ENCODE results near the gene PARL.
"Not testable (repeated sequence)": the region's sequence is repeated elsewhere in the genome, so short reads cannot be mapped to it uniquely, and the experiment has no call there.

PARL gene

DNA sequence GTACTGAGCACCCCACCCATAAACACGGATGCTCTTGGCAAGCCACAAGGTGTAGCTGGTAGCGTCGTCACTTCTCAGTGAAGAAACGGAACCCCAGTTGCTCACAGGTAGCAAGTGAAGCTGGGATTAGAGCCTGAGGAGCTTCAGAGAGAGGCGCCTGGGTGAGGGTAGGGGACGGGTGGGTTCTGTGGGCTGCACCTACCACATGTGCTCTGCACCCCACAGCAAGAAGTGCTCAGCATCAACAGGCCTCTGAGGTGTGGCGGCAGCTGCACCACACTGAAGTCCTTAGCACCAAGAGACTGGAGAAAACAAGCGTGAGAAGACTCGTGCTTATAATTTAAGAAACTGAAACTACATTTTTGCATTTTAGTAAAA lies 69.1 kb downstream of the PARL start:
- DNase-seq: no peak

DNA sequence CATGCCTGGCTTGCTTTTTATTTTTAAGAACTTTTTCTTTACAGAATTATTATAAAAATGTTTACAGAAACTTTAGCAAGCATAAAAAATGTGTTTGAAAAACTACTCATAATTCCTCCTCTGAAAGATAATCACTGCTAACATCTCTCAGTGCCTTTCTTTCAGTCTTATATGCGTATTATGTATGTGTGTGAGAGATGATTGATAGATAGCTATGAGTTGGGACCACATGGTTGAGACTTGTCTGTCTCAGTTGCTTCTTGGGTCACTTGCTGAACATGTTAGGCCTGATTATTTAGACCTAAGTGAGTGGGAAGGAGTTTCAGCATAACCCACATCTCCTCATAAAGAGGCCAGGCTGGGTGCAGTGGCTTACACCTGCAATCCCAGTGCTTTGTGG lies 70.4 kb downstream of the PARL start:
- DNase-seq: no peak

DNA sequence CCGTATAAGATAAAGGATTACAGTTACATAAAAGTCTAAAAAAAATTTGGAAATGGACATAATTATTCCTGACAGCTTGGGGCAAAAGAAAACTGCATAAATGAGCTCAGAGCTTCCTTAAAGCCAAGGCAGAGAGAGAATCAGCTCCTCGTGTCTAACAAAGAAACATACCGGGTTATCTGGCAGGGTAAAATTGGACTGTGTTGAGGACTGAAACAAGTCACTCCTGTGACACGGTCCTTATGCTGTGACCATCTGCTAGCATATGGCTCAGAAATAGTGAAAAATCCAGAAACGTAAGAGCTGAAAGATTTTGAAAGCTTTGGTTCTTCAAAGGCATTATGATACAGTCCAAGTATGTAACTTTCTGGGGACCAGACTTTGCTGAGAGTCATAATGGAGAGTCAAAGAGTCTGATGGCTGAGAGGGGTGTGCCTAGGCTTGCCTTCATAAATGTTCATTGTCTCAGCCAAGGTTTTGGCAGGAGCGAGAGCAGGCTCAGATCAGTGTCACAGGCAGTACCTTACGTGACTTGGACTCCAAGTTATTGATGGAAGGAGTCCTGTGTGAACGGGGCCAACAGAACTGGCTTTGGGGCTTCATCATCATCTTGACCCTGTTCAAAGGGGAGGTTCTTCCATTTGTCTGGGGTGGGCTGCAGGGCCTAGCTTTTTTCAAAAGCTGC lies 71.8 kb downstream of the PARL start:
- DNase-seq: no peak

DNA sequence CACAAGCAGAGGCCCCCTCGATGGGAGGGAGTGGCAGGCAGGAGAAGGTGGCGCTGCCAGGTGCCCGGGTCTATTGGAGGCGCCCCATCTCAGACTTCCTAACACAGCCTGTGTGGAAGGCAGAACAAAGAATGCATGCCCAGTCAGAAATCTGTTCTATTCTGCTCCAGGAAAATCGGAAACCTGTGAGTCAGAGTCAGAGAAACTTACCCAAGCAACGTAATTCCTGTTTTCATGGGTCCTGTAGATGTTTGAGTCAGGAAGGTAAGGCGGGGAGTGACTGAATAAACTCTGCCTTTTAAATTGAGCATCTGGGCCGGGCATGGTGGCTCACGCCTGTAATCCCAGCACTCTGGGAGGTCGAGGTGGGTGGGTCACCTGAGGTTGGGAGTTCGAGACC lies 73.0 kb downstream of the PARL start:
- DNase-seq: no peak

DNA sequence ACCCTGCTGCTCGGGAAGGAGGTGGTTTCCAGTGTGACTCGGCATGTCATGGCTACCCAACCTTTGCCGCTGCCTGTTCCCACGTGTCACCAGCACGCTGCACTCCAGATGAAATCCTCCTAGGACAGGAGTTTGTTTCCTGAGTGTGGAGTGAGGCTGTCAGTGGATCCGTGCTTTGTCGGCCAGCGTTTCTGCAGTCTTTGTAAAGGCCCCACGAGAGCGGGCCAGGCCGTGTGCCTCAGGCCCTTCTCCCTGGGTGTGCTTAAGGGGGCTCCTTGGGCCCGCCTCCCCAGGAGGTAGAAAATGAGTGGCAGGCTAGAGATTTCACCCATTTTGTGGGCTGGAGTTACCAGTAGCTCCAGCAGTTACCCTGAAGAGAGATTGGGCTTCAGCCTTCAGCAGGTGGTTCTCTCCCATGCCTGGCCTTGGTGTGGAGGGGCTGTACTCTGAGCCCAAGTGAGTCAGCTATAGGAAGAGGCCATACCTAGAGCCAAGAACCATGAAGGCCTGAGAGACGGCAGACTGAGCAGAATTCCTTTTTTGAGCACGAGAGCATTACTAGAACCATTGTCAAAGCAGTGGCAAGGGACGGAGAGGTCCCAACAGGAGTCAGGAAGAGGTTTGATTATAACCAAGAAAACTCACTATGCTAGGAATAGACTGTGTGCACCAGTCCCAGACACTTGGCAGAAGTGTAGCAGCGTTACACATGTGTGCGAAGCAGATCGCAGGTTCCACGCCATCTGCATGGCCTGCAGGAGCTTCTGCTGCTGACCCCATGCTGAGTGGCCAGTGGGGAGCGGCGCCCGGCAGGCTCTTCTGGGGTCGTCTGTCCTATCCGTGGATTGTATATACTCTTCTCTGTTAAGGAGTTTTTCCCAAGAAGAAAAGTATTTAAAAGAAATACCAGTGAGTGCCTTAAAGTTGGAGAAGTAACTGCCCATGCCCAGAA lies 73.8 kb downstream of the PARL start:
- no peak for DNase-seq

DNA sequence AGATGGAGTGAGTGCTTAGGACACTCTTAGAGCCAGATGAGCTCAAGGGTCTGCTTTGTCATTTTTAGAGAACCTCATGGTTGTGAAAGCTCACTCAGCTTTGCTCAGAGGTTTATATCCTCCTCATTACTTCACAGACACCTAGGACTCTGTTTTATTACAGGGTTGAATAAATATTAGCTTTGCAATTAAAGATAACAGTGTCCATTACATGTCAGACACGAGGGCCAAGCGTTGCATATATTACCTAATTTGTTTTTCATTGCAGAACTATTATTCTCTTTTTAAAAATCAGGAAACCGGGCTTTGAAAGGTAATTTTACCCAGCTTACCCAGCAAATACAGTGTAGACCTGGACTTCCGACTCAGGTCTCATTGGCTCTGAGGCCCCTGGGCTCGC lies 75.4 kb downstream of the PARL start:
- DNase-seq: no peak

DNA sequence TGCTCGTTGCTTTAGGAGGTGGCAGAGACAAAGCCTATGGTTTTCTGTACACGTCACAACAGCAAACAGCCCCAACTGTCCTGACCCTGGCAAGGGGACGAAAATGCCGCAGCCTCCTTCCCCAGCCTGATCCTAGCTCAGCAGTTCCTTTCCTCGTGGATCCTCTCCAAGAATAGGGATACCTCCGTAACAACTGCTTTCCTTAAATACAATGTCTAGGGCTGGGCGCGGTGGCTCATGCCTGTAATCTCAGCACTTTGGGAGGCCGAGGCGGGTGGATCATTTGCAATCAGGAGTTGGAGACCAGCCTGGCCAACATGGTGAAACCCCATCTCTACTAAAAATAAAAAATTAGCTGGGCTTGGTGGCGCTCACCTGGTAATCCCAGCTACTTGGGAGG lies 76.3 kb downstream of the PARL start:
- no peak for DNase-seq

DNA sequence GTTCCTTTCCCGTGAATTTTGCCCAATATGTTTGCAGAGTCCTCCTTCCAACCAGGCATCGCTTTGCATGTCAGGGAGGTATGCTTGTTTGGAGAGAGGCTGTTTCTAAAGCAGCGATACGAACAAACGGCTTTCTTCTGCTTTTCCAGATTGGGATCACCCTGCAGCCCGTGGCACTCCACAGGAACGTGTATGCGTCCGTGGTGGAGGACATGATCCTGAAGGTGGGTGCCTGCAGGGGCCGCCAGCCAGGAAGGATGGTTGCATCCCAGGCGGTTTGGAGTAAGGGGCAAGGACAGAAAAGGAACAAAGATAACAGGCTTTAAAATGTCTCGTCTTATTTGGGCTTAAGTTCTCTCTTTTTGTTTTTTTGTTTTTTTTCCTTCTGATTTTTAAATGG lies 76.8 kb downstream of the PARL start:
- no peak for DNase-seq

DNA sequence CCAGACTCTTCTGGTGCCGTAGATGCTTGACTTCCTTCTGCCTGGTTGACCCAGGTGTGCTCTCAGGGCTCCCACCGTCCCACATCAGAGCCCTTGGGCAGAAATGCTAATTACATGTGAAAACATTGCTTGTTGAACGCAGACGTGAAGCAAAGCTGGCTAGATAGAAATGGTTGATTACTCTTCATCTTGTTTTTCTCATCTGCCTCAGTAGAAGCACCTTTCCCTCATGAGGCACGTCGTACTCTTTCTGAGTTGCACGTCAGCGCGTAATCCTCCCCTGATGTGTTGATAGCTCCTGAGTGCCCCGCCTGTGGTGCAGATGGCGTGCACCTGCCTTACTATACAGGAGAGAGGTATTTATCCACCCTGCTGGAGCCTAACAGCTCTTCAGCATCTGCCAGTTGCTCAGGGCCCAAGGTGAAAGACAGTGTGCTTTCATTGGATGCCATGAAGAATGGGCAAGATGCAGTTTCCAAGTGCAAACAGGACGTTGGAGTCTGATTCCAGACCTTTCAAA lies 77.4 kb downstream of the PARL start:
- DNase-seq: no peak

DNA sequence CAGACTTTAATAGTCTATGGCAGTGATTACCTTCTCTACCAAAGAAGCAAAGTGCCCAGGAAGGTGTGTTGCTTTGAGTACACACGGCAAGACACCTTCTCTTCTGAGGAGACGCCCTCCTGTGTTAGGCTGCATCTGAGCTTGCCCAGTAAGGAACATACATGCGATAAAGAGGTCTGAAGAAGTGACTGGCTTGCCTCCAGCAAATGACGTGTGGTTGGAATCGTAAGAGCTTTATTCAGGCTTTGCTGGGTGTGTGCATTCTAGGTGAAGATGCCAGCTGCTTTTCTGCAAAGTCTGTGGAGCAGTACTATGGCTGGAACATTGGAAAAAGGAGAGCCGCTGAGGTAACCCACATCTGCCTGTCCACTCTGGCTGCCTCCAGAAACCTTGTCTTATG lies 81.7 kb downstream of the PARL start:
- DNase-seq: no peak

DNA sequence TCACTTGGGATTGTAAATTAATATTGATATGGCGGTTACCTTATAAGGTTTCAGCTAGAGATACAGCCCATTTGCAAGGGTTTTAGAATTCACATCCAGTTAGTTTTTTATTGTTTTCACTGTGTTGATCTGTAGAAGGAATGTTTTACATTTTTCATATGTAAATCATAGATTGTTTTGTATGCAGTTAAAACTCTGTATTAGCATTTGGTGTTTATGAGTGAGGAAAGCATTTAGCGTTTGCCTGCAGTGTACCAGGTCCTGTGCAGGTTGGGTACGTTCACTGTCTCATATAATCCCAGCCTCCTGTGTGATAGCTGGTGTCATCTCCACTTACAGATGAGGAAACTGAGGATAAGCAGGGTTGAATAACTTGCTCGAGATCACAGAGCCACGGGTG lies 83.1 kb downstream of the PARL start:
- no peak for DNase-seq

DNA sequence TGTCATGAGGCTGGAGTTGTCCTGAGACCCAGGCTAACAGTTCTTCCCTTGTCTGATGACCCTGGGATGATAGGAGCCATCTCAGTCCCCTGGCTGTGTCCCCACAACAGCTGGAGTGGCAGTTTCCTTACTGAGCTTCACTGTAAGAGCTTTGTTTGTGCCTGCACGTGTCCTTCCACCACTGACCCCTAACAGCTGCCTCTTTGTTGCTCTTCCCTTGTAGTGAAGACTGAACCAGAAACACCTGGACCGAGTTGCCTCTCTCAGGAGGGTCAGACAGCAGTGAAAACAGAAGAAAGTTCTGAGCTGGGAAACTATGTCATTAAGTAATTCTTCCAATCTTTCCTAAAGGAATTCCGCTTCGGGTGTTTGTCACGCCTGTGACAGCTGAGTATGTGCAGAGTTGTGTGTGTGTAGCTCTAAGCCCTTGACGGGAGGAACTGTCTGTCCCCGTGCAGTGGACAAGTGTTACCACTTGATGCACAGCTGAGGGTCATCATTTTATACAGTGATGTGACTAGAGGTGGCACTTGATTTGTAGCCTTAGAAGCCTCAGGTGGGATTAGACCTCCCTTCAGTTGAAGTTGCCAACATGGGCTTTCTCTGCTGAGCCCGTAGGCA lies 84.3 kb downstream of the PARL start:
- no peak for DNase-seq

DNA sequence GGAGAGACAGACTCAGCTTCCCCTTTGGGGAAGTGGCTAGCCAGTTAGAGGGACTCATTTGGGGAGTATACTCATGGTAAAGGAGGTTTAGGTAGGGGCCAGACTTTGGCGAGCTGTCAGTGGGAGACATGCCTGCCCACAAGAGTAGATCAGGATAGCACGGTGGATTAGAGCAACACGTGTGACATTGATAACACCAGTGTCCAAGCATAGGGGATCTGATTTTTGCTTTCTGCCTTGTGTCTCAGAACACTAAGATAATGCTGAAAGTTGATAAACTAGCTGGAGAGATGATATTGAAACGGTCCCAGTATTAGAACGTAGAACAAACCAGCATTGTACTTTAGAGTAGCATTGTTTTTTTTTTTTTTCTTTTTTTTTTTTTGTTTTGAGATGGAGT lies 85.2 kb downstream of the PARL start:
- no peak for DNase-seq

DNA sequence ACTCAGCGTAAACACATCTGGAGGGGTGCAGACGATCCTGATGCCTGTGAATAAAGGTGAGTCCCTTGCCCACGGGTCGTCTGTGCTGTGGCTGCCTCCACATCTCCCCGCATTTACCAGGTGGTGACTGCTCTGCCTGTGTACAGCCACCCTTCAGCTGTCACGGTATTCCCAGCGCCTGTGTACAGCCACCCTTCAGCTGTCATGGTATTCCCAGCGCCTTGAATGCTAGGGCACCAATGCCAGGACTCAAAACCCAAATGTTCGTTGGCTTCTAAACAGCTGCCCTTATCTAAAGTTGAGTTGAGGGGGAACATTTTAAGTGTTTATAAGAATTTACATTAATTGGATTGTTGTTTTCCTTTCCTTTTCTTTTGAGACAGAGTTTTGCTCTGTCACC lies 86.7 kb downstream of the PARL start:
- no peak for DNase-seq

DNA sequence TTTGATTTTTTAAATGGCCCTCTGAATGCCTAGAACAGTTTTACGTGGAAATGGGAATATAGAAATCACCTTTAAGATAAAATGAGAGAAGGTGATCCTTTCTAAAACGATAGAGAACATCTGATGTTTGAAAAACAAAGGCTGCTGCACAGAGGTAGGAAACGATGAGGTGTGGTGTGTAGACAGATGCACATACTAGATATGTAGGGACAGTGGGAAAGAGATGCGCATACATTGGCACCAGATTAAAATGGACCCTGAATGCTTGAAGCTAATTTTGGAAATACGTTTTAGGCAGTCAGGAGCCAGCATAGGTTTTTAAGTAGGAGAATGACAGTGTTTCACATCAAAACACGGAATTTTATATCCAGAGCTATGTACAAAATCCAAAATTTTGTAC lies 88.3 kb downstream of the PARL start:
- no peak for DNase-seq

DNA sequence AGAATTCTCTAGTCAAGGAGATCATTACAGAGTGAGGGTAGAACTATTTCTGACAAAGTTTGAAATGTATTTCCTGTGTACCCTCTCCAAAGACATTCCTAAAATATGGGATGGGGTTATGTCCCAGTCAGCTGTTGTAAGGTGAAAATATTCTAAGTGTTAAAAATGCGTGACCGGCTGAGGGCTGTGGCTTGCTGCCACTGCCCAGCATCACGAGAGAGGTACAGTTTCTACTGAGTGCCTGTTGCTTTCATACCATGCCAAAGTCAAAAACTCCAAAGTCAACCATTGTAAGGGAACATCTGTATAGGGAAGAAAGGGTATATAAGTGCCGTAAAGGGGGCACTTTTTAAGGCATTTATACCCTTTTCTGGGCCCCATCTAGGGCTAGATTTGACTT lies 90.2 kb downstream of the PARL start:
- no peak for DNase-seq

DNA sequence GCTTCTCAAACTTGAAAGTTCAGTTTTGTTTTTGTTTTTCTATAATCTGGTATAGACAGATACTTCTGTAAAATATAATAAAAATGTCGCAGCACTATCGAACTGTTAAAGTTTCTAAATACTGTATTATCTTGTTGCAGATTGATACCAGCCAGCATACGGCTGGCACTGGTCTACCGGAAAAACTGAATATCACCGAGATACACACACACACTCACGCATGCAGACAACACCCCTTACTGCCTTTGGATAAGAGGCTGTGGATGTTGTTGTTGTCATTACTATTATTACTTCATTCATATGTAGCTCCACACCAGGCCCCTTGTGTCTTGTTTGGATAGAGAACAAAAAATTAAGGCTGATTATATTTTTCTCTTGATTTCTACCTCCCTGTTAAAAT lies 91.7 kb downstream of the PARL start:
- no peak for DNase-seq

DNA sequence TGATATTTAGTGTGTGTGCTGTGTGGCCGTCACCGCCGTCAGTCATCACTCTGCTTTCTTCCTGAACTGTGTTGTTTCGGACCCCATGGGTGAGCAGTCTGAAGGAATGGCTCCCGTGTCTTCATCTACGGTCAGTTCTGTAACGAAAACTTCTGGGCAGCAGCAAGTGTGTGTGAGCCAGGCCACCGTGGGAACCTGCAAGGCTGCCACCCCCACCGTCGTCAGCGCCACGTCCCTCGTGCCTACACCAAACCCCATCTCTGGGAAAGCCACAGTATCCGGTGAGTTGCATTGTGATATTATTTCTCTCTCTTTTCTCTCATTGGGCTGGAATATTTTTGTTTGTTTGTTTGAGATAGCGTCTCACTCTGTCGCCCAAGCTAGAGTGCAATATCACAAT lies 94.0 kb downstream of the PARL start:
- no peak for DNase-seq

DNA sequence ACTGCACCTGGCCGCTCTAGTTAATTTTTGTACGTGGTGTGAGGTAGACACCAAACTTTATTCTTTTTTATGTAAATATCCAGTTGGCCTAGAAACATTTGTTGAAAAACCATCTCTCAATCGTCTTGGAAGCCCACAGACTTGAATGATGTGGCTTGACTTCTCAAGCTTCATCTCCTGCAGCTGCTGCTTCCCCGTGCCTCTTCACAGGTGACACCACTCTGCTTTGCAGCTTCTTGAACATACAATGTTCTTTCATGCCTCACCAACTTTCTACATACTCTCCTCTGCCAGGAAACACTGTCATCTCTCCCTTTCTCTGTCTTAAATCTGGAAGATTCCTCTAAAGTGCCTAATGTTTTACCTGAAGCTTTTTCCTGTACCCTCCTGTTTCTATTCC lies 94.9 kb downstream of the PARL start:
- DNase-seq: no peak

DNA sequence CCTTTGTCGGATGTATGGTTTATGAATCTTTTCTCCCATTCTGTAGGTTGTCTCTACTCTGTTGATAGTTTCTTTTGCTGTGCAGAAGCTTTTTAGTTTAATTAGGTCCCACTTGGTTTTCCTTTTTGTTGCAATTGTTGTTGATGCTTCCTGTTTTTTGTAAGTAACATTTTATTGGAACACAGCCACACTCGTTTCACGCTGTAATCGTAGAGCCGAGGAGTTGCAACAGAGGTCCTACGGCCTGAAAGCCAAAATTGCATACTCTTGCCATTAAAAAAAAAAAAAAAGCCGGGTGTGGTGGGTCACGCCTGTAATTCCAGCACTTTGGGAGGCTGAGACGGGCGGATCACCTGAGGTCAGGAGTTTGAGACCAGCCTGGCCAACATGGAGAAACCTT lies 100.2 kb downstream of the PARL start:
- not testable (repeated sequence) for DNase-seq

DNA sequence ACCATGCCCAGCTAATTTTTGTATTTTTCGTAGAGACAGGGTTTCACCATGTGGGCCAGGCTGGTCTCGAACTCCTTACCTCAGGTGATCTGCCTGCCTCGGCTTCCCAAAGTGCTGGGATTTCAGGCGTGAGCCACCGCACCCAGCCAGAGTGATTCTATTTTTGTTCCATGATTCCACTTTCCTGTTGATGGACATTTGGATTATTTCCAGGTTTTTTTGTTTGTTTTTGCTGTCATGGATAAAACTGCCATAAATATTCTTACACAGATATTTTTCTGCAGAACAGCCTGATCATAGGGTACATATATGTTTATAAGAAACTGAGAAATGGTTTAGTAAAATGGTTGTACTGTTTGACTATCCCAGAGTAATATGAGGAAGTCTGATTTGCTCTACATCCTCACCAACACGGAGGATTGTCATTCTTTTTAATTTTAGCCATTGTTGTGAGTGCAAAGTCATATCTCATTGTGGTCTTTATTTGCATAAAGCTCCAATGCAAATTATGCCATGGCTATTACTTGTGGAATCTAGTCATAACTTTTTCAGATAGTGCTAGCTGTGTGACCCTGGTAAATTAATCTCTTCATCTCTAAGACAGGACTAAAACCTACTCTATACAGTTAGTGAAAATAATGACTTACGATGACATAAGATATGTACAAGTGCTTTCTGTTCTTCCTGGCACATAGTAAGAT lies 102.0 kb downstream of the PARL start:
- no peak for DNase-seq

DNA sequence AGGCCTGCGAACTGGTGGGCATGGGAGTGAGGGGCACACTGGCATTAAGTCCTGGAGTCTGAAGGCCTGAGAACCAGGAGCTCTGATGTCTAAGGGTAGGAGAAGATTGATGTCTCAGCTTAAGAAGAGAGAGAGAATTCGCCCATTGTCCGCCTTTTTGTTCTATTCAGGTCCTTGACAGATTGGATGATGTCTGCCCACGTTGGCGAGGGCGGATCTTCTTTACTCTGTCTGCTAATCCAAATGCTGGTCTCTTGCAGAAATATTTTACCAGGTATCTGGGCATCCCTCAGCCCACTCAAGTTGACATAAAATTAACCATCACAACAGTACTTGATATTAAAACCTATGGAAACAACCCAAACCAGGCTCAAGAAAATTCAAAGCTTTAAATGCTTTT lies 103.4 kb downstream of the PARL start:
- no peak for DNase-seq

DNA sequence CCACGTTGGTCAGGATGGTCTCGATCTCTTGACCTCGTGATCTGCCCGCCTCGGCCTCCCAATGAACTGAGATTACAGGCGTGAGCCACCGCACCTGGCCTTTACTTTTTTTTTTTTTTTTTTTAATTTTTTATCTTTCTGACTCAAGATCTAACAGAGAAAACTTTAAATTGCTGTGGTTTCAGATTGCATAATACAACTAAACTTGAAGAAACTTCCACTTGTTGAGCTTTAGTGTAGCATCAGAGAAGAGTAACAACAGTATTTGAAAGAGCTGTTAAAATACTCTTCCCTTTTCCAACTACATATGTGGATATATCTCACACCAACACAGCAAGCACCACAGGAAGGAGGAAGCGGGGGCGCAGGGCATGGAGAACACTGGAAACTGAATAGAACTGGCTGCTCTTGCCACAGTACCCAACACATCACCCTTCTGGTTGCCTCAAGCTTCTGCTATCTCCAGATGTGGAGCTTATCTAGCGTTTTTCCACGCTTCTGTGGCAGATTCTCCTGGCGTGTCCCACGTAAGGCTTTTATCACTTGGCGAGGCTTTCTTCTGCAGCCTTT lies 104.7 kb downstream of the PARL start:
- DNase-seq: peak; percentile 20

Measured in GDM1 (cell line).